Upper lobe of left lung (tissue), 6 donors: ENCODE measurements around the gene MRPL42. TPM values are rescaled to one million over a fixed set of nuclear protein-coding genes. Genes with fewer than 3 reads are reported as not detected.

Experiments
- ATAC-seq, 2 donors: fragments of 200-7000 bp; cut with Tn5 transposase; one replicate each; pipeline ENCODE4 v1.9.1; 2022; ENCODE audit warnings: mild to moderate bottlenecking in 2 of 2, moderate library complexity in 2 of 2; ENCODE audit not compliant: low FRiP score in 2 of 2
- DNase-seq, 2 donors: peaks; one replicate each; pipeline ENCODE4 v3.0.0-alpha.2; 2019 to 2020
- H3K27ac ChIP-seq, 4 donors: fragments of 200-600 bp; sonication (generic); one replicate each; pipeline ENCODE4 v1.5.1; 2016 to 2019
- H3K27me3 ChIP-seq, 4 donors: fragments of 200-600 bp; sonication (generic); one replicate each; pipeline ENCODE4 v1.5.1; 2017 to 2019
- H3K36me3 ChIP-seq, 4 donors: fragments of 200-600 bp; sonication (generic); one replicate each; pipeline ENCODE4 v1.5.1; 2016 to 2019
- H3K4me1 ChIP-seq, 4 donors: fragments of 200-600 bp; sonication (generic); one replicate each; pipeline ENCODE4 v1.5.1; 2018 to 2019
- H3K4me3 ChIP-seq, 4 donors: fragments of 200-600 bp; sonication (generic); one replicate each; pipeline ENCODE4 v1.5.1; 2017 to 2019; ENCODE audit warnings: mild to moderate bottlenecking in 2 of 4, moderate library complexity in 1 of 4
- H3K9me3 ChIP-seq, 4 donors: fragments of 200-600 bp; sonication (generic); one replicate each; pipeline ENCODE4 v1.5.1; 2018 to 2019
- CTCF ChIP-seq, 6 experiments: fragments of 450-650 bp in 4 of 6; fragments of 200-600 bp in 2 of 6; sonication (generic) in 2 of 6; IDR thresholded peaks; one replicate each; pipeline ENCODE4 v1.5.1; 2016 to 2019; ENCODE audit warnings: antibody characterized with exemption in 6 of 6
- EP300 ChIP-seq, 4 donors: sonication (generic); formaldehyde crosslinking; IDR thresholded peaks; one replicate each; pipeline ENCODE4 v1.5.1; 2017; ENCODE audit warnings: antibody characterized with exemption in 4 of 4, control low read depth in 2 of 4
- POLR2A ChIP-seq, 4 donors: fragments of 450-650 bp; IDR thresholded peaks; one replicate each; pipeline ENCODE4 v1.5.1; 2016 to 2017; ENCODE audit warnings: antibody characterized with exemption in 4 of 4, mild to moderate bottlenecking in 2 of 4
- POLR2AphosphoS5 ChIP-seq, 2 donors: sonication (generic); formaldehyde crosslinking; IDR thresholded peaks; one replicate each; pipeline ENCODE4 v1.5.1; 2017; ENCODE audit warnings: antibody characterized with exemption in 2 of 2
- WGBS, 2 donors: methylation state at CpG; one replicate each; pipeline ENCODE4 v1.1.5; 2017 to 2018; 5-methylcytosine and 5-hydroxymethylcytosine counted together
- total RNA-seq, 6 donors: library from RNA; depleted of rRNA in 4 of 6; stranded (reverse); fragments of >200 nt in 4 of 6; gene quantifications; one replicate each; pipeline versions ENCODE4 v1.1.0 to v1.2.1, GENCODE V29; 2016 to 2021
- donor health status: DM: no; HTN: no; CAD: no; lungs with moderate emphysema.
- donor health status: DM: no; HTN: yes; CAD: no; lungs with severe emphysema.

Gene MRPL42
- 10 to 100 TPM; 15.5 to 63.8 (median 36.7) TPM for total RNA-seq

- ATAC-seq (peak; percentile 96 to 99), DNase-seq (peak; percentile 90 to 99)
- 0 to 1% methylated on average over 16 to 36 of the region's 36 CpGs for WGBS, 2 donors
- Histone ChIP-seq H3K27me3 (no peaks in the 10 kb centered on the region), H3K9me3 (no peaks in the 10 kb centered on the region), H3K36me3 (peaks cover 0 to 12% (median 0%) of the 10 kb centered on the region in 4 donors), H3K27ac (peak within 1 kb of the TSS; percentile 87 to 92 (median 92)), H3K4me1 (peaks cover 12 to 30% (median 21%) of the 10 kb centered on the region in 4 donors), H3K4me3 (peak within 1 kb of the TSS; percentile 56 to 75 (median 72))
- TF ChIP-seq POLR2AphosphoS5 (IDR thresholded peaks at IDR 0.05): peak; percentile 73 to 80
- peak in 2 of 4 donors; percentile 42 to 79 for TF ChIP-seq POLR2A (IDR thresholded peaks at IDR 0.05)
- TF ChIP-seq EP300 (IDR thresholded peaks at IDR 0.05): peak in 1 of 4 donors; percentile 15
- peak; percentile 65 to 92 (median 80) for TF ChIP-seq CTCF (IDR thresholded peaks at IDR 0.05)
Measured at GRCh38 chr12:93467351-93468007, at the start of gene MRPL42. MRPL42 (plus strand) TSS chr12:93467514; CDS start chr12:93469286, 1,772 bp downstream.

- ATAC-seq: no peak
- 95 to 98% methylated on average over 4 of the region's 4 CpGs for WGBS, 2 donors
- Histone ChIP-seq H3K4me3 (no peak overlapping the region), H3K9me3 (no peaks in the 10 kb centered on the region), H3K4me1 (peaks cover 23 to 40% (median 36%) of the 10 kb centered on the region in 4 donors), H3K36me3 (no peaks in the 10 kb centered on the region), H3K27ac (no peak overlapping the region), H3K27me3 (no peaks in the 10 kb centered on the region)
- no peak for DNase-seq
- TF ChIP-seq POLR2A (IDR thresholded peaks at IDR 0.05) (no peak), EP300 (IDR thresholded peaks at IDR 0.05) (no peak), CTCF (IDR thresholded peaks at IDR 0.05) (no peak), POLR2AphosphoS5 (IDR thresholded peaks at IDR 0.05) (no peak)
Measured at GRCh38 chr12:93417967-93418480, 49.3 kb upstream of the MRPL42 start.

- H3K4me1 ChIP-seq: peaks cover 33 to 39% (median 34%) of the 10 kb centered on the region in 4 donors
- WGBS, 2 donors: 39 to 57% methylated on average over 1 of the region's 1 CpG
Measured at GRCh38 chr12:93419388-93420034, 47.8 kb upstream of the MRPL42 start.

GRCh38 chr12:93422050-93422449 lies 45.3 kb upstream of the MRPL42 start:
- no peak overlapping the region for H3K4me3 ChIP-seq
- H3K9me3 ChIP-seq: no peaks in the 10 kb centered on the region
- 44 to 54% methylated on average over 2 of the region's 2 CpGs for WGBS, 2 donors
- H3K36me3 ChIP-seq: no peaks in the 10 kb centered on the region
- H3K27ac ChIP-seq: no peak overlapping the region
- DNase-seq: no peak
- TF ChIP-seq POLR2A (IDR thresholded peaks at IDR 0.05): no peak
- no peak for TF ChIP-seq CTCF (IDR thresholded peaks at IDR 0.05)
- no peak for TF ChIP-seq POLR2AphosphoS5 (IDR thresholded peaks at IDR 0.05)
- TF ChIP-seq EP300 (IDR thresholded peaks at IDR 0.05): no peak
- no peak for ATAC-seq
- no peaks in the 10 kb centered on the region for H3K27me3 ChIP-seq
- H3K4me1 ChIP-seq: peaks cover 45 to 50% (median 48%) of the 10 kb centered on the region in 4 donors

More at GRCh38 chr12:93419388-93420034, 47.8 kb upstream of the MRPL42 start:
- Histone ChIP-seq H3K27ac (no peak overlapping the region), H3K36me3 (no peaks in the 10 kb centered on the region), H3K27me3 (no peaks in the 10 kb centered on the region), H3K9me3 (no peaks in the 10 kb centered on the region), H3K4me3 (no peak overlapping the region)
- ATAC-seq: peak; percentile 81
- TF ChIP-seq POLR2AphosphoS5 (IDR thresholded peaks at IDR 0.05) (no peak), CTCF (IDR thresholded peaks at IDR 0.05) (peak; percentile 38 to 70 (median 60))
- no peak for DNase-seq
